Retina (tissue), 1 donor: ENCODE measurements around the gene LZTR1.

ENCODE experiments used
- DNase-seq: peaks from one replicate; pipeline ENCODE4 v3.0.0-alpha.2; 2016

The LZTR1 gene

GRCh38 chr22:20983081-20983771 is 1.1 kb downstream of the LZTR1 start:
- DNase-seq, result no peak

GRCh38 chr22:20985720-20986119 is 3.6 kb downstream of the LZTR1 start:
- DNase-seq, result no peak

- DNase-seq, result no peak
These were observed 4.3 kb downstream of the LZTR1 start for GRCh38 chr22:20986365-20986764.

GRCh38 chr22:20987375-20987774 is 5.3 kb downstream of the LZTR1 start:
- DNase-seq, result no peak

GRCh38 chr22:20988573-20989322 is 6.7 kb downstream of the LZTR1 start:
- no peak for DNase-seq

GRCh38 chr22:20989323-20990138 is 7.4 kb downstream of the LZTR1 start:
- no peak for DNase-seq

GRCh38 chr22:20990184-20991180 is 8.4 kb downstream of the LZTR1 start:
- no peak for DNase-seq

- no peak for DNase-seq
These were observed 9.4 kb downstream of the LZTR1 start for GRCh38 chr22:20991252-20992055.

GRCh38 chr22:20992056-20992442 is 10.0 kb downstream of the LZTR1 start:
- DNase-seq, result no peak

- DNase-seq, result no peak
These were observed 10.6 kb downstream of the LZTR1 start for GRCh38 chr22:20992456-20993303.

GRCh38 chr22:20993304-20994127 is 11.4 kb downstream of the LZTR1 start:
- no peak for DNase-seq

GRCh38 chr22:20994128-20994901 is 12.2 kb downstream of the LZTR1 start:
- no peak for DNase-seq

GRCh38 chr22:20994902-20995241 is 12.8 kb downstream of the LZTR1 start:
- no peak for DNase-seq

GRCh38 chr22:20995329-20996030 is 13.4 kb downstream of the LZTR1 start:
- DNase-seq, result no peak

- no peak for DNase-seq
These were observed 13.9 kb downstream of the LZTR1 start for GRCh38 chr22:20996031-20996410.

GRCh38 chr22:20996598-20997535 is 14.8 kb downstream of the LZTR1 start:
- no peak for DNase-seq
